Hindlimb muscle (tissue), 1 donor: Measurements from ENCODE around the gene STPG3. TPM values are rescaled to one million over a fixed set of nuclear protein-coding genes. Genes with fewer than 3 reads are reported as not detected.

Experiments
- DNase-seq: peaks from one replicate; pipeline ENCODE4 v3.0.0-alpha.2; 2013
- polyA plus RNA-seq: library from polyadenylated mRNA; unstranded; fragments of 120-200 nt; gene quantifications from one replicate; pipeline ENCODE4 v1.2.1, GENCODE V29; 2013; ENCODE audit not compliant: insufficient read length

Gene STPG3
- polyA plus RNA-seq, 1 donor, result not detected

GRCh38 chr9:137222190-137223077 lies 28.7 kb upstream of the STPG3 start, which contains the start of gene RNF208:
RNF208 (minus strand) TSS chr9:137222240; CDS start chr9:137221212, 1,028 bp downstream.
- no peak for DNase-seq

DNA sequence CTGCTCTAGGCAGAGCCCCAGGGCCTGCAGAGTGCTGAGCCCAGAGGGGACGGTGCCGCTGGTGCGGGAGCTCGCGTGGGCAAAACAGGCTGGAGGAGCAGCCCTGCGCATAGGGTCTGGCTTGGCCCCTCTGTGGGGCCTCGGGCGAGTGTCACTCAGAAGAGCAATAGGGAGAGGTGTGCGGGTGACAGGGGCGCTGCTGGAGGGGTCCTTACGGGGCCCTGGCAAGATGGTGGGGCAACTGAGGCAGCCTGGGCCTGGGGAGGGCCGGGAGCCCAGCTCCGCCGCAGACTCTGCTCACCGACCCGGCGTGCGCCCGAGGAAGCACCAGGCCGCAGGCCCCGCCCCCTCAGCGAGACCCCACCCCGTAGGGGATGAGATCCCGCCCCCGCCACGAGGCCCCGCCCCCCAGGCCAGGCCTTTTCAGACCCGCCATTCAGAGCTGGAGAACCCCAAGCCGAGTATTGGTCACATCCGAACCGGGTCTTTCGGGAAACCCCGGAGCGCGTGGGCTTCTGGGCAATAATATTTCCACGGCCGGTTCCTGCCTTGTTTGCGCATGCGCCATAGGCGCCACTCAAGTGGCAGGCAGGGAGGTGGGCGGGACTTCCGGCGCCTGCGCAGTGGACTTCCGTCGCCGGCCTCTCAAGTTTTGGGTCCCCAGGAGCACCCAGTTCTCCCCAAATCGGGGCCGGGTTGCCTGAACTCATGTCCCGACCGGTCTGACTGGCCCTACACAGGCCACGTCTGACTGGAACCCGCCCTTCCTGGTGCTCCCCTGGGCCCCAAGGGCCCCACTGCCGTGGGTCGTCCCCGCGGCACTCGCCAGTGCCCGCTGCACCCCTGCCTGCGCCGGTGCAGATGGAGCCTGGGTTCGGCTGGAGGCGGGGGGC lies 27.8 kb upstream of the STPG3 start:
- DNase-seq, result peak; percentile 96

GRCh38 chr9:137224830-137225694 lies 26.0 kb upstream of the STPG3 start, which contains the start of gene CYSRT1:
CYSRT1 (plus strand) TSS chr9:137225174; CDS start chr9:137225622, 448 bp downstream.
- no peak for DNase-seq

GRCh38 chr9:137225699-137226331 lies 25.3 kb upstream of the STPG3 start:
- no peak for DNase-seq

GRCh38 chr9:137226338-137227053 lies 24.6 kb upstream of the STPG3 start:
- no peak for DNase-seq

GRCh38 chr9:137227054-137227852 lies 23.8 kb upstream of the STPG3 start, which contains the start of gene RNF224:
RNF224 (plus strand) TSS chr9:137227502; CDS start chr9:137228336, 834 bp downstream.
- DNase-seq, result peak; percentile 64

GRCh38 chr9:137227853-137228505 lies 23.1 kb upstream of the STPG3 start:
- DNase-seq, result no peak

- no peak for DNase-seq
Observed at GRCh38 chr9:137228506-137228967, 22.5 kb upstream of the STPG3 start.

DNA sequence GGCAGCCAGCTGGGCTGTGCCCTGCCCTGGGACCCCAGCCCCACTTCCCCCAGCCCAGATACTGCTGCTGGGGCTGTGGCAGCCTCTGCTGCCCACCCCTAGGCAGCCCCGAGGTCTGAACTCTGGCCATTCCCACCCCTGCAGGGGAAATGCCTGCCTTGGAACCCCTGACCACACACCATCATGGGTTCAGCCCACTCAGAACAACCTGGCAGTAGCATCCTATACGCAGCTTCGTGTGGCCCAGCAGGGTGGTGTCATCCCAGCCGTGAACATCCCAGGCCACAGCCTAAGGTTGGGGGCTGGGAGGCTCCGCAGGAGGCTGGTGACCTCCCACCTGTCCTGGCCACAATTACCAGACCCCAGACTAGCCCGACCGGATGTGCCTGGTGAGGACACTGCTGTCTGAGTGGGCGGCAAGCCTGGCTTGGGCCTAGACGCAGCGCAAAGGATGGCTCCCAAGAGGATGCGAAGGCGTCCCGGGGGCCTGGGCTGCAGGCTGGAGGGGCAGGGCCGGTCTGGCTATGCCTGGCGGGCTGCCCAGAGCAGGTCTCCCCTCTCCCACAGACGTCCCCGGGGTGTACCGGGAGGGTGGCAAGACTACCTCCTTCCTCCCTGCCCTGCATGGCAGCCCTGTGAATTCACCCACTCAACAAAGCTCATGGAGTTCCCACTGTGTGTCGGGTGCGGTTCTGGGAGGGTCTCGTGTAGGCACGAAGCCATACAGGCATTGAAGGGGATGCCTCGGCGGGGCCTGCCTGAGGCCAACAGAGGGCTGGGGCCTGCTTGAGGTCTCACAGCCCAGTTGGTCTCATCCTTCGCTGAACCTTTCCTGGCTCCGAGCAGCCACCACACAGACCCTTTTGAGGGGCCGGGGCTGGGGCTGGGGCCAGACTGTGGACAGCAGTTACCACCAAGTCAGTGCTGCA lies 21.9 kb upstream of the STPG3 start:
- no peak for DNase-seq

GRCh38 chr9:137229903-137230704 lies 21.0 kb upstream of the STPG3 start:
- no peak for DNase-seq

DNA sequence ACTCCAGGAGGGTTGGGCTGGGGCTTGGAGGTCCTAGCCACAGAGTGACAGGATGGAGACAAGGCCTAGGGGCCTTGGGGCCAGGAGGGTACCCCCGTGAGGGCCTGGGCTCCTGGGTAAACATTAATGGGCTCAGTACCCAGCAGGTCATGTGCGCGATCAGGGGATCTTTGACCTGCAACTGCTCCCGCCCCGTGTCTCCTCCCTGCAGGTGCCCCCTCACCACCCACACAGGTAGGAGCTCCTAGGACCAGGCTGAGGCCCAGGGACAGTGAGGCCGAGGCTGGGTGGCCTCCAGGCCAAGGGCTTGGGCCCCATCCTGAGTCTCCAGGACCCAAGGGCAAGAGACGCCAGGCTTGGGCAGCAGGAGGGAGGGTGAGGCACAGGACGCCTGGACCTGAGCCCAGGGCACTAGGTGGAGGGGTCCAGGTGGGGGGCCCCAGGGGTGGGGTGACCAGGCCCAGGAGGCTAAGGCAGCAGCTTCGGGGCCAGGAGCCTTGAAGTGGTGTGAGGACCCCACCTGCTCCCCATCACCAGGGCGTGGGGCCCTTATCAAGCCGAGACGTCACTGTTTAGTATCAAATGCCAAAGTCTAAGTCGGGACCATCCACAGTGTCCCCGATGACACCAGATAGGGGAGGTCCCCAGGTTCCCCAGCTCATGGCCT lies 20.2 kb upstream of the STPG3 start, which contains the start of gene SLC34A3:
Gene SLC34A3, plus strand, starts transcription at position 197 of the 667 bp plus-strand sequence. CDS start 802 bp downstream, outside the sequence.
- DNase-seq, result no peak

GRCh38 chr9:137231372-137232039 lies 19.6 kb upstream of the STPG3 start:
- no peak for DNase-seq

DNA sequence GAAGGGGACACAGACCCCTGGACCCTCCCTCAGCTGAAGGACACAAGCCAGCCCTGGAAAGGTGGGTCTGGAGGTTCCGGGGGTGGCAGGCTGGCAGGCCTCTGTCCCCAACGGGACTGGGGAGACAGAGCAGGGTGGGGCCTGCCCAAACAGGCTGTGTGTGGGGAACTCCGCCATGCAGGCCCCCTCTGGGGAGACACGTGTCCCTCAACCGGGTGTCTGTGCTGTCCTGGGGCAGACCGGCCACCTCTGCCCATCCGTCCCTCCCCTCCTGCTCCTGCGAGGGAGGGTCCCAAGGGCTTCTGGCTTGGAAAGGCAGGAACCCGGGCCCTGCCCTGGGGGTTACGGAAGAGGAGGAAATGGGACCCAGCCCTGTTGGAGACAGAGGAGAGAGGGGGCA lies 19.0 kb upstream of the STPG3 start:
- DNase-seq, result no peak

- DNase-seq, result no peak
Observed at GRCh38 chr9:137232510-137232909, 18.6 kb upstream of the STPG3 start.

- DNase-seq, result no peak
Observed at GRCh38 chr9:137233143-137233980, 17.7 kb upstream of the STPG3 start.
